ENCODE data around the gene LRRN4. TPM values are rescaled to one million over a fixed set of nuclear protein-coding genes. Genes with fewer than 3 reads are reported as not detected.

The LRRN4 gene
- total RNA-seq, 1 donor from 2014 or later: not detected

DNA sequence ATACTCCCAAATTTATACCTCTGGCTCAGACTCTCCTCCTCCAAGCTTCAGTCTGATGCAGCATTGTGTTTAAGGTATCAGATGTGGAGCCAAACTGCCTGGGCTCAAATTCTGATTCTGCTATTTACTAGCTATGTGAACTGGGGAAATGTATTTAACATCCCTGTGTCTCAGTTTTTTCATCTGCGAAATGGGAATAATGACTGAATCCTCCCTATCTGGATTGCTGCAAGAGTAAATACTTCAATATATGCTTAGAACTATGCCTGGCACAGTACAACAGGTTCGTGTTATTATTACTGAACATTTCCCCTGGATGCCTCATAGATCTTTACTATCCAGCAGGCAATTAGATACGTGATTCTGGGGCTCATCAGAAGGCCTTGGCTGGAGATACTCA lies 5.5 kb downstream of the LRRN4 start:
- DNase-seq: no peak
- Mint-ChIP-seq H3K27me3 (ENCODE audit: unreplicated experiment) (peaks cover 12% of the 10 kb centered on the region), H3K4me1 (ENCODE audit: low read depth, unreplicated experiment) (no peaks in the 10 kb centered on the region)

DNA sequence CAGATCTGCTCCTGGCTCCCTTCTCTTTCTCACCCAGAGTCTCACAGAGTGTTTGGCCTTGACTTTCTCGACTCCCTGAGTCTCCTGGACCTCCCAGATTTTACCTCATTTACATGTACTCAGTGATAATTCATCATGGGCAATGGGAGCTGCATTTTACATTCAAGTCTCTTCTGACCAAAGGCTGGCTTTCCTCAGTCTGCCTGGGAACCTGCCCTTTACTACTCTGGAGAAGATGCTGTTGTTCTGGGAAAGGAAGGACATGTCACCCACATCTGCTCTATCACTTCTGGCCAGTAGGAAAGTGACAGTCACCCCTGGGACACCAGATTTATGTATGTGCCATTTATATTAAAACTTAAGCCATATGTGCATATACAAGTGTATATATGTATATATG lies 7.4 kb downstream of the LRRN4 start:
- H3K27me3 Mint-ChIP-seq (ENCODE audit: unreplicated experiment): peaks cover 8% of the 10 kb centered on the region
- DNase-seq: no peak
- TF ChIP-seq, protein P1, sequence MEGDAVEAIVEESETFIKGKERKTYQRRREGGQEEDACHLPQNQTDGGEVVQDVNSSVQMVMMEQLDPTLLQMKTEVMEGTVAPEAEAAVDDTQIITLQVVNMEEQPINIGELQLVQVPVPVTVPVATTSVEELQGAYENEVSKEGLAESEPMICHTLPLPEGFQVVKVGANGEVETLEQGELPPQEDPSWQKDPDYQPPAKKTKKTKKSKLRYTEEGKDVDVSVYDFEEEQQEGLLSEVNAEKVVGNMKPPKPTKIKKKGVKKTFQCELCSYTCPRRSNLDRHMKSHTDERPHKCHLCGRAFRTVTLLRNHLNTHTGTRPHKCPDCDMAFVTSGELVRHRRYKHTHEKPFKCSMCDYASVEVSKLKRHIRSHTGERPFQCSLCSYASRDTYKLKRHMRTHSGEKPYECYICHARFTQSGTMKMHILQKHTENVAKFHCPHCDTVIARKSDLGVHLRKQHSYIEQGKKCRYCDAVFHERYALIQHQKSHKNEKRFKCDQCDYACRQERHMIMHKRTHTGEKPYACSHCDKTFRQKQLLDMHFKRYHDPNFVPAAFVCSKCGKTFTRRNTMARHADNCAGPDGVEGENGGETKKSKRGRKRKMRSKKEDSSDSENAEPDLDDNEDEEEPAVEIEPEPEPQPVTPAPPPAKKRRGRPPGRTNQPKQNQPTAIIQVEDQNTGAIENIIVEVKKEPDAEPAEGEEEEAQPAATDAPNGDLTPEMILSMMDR (IDR thresholded peaks at IDR 0.05; ENCODE audit: partially characterized antibody, unreplicated experiment): no peak
- no peak overlapping the region for H3K27ac Mint-ChIP-seq (ENCODE audit: unreplicated experiment)
- H3K9me3 Mint-ChIP-seq (ENCODE audit: unreplicated experiment): peaks cover 1% of the 10 kb centered on the region
- no peaks in the 10 kb centered on the region for H3K4me1 Mint-ChIP-seq (ENCODE audit: low read depth, unreplicated experiment)
- no peak overlapping the region for H3K4me3 Mint-ChIP-seq (ENCODE audit: unreplicated experiment)
- H3K36me3 Mint-ChIP-seq (ENCODE audit: unreplicated experiment): no peaks in the 10 kb centered on the region

More for the DNA sequence above, 5.5 kb downstream of the LRRN4 start:
- Mint-ChIP-seq H3K4me3 (ENCODE audit: unreplicated experiment) (no peak overlapping the region), H3K27ac (ENCODE audit: unreplicated experiment) (no peak overlapping the region), H3K9me3 (ENCODE audit: unreplicated experiment) (peaks cover 1% of the 10 kb centered on the region), H3K36me3 (ENCODE audit: unreplicated experiment) (peaks cover 7% of the 10 kb centered on the region)
- TF ChIP-seq, protein P1 (IDR thresholded peaks at IDR 0.05; ENCODE audit: partially characterized antibody, unreplicated experiment): no peak

DNA sequence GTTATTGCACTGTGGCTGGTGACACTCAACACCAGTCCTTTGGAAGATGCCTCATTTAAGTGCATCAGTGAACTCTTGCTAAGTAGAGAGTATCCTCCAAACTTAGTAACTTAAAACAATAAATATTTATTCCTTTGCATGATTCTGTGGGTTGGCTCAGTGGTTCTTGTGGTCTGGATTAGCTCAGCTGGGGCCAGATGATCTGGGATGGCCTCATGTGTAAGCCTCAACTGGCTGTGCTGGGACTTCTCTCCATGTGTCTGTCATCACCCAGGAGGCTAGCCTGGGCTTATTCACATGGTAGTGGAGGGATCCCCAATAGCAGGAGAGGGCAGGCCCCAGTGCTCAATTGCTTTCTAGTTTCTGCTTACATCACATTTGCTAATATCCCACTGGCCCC lies 8.3 kb downstream of the LRRN4 start:
- peaks cover 1% of the 10 kb centered on the region for H3K9me3 Mint-ChIP-seq (ENCODE audit: unreplicated experiment)

DNA sequence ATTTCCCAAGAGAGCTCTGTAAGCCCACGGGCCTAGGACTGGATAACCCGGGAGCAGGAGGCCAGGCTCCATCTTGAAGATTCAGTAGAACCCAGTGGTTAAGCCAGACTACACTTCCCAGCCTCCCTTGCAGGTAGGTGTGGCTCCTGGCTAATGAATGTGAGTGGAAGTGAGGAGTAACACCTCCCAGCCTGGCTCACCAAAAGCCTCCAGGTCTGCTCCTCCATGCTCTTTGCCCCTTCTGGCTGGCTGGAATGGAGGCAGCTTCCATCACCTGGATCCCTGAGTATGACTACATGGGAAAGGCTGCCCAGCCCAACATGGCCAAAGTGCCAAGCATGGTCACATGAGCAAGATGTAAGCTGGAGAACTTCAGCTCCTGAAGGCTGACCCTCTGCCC lies 9.7 kb downstream of the LRRN4 start:
- peaks cover 1% of the 10 kb centered on the region for H3K9me3 Mint-ChIP-seq (ENCODE audit: unreplicated experiment)
- TF ChIP-seq, protein P1 (IDR thresholded peaks at IDR 0.05; ENCODE audit: partially characterized antibody, unreplicated experiment): no peak
- H3K27me3 Mint-ChIP-seq (ENCODE audit: unreplicated experiment): peaks cover 1% of the 10 kb centered on the region
- H3K4me3 Mint-ChIP-seq (ENCODE audit: unreplicated experiment): no peak overlapping the region
- DNase-seq: no peak
- no peak overlapping the region for H3K27ac Mint-ChIP-seq (ENCODE audit: unreplicated experiment)
- no peaks in the 10 kb centered on the region for H3K36me3 Mint-ChIP-seq (ENCODE audit: unreplicated experiment)
- H3K4me1 Mint-ChIP-seq (ENCODE audit: low read depth, unreplicated experiment): no peaks in the 10 kb centered on the region

More for the DNA sequence above, 8.3 kb downstream of the LRRN4 start:
- Mint-ChIP-seq H3K36me3 (ENCODE audit: unreplicated experiment) (no peaks in the 10 kb centered on the region), H3K27ac (ENCODE audit: unreplicated experiment) (no peak overlapping the region), H3K4me1 (ENCODE audit: low read depth, unreplicated experiment) (no peaks in the 10 kb centered on the region), H3K4me3 (ENCODE audit: unreplicated experiment) (no peak overlapping the region), H3K27me3 (ENCODE audit: unreplicated experiment) (peaks cover 8% of the 10 kb centered on the region)
- TF ChIP-seq, protein P1 (IDR thresholded peaks at IDR 0.05; ENCODE audit: partially characterized antibody, unreplicated experiment): no peak
- DNase-seq: no peak

DNA sequence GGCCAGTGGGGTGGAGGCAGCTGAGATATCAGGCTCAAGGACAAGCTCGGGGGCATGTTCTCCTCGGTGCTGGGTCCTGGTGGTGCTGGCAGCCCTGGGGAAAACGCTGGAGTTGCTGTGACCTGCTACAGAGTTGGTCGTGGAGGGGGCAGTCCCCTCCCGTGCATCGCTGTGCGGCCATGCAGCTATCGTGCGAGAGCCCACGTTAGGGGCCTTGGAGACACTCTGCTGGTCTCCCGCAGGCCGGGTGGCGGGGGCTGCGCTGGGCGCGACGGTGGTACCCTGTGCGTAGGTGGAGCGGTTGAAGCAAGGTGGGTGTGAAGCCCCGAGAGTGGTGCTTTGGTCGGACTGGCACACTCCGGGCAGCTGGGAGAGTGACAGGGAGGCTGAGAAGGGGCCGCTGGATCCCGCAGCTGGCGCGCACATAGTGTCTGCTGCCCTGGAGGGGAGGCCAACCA lies 12.0 kb downstream of the LRRN4 start:
- Mint-ChIP-seq H3K27me3 (ENCODE audit: unreplicated experiment) (peaks cover 1% of the 10 kb centered on the region), H3K4me1 (ENCODE audit: low read depth, unreplicated experiment) (no peaks in the 10 kb centered on the region), H3K36me3 (ENCODE audit: unreplicated experiment) (no peaks in the 10 kb centered on the region), H3K4me3 (ENCODE audit: unreplicated experiment) (no peak overlapping the region), H3K27ac (ENCODE audit: unreplicated experiment) (no peak overlapping the region), H3K9me3 (ENCODE audit: unreplicated experiment) (no peaks in the 10 kb centered on the region)
- no peak for DNase-seq
- TF ChIP-seq, protein P1 (IDR thresholded peaks at IDR 0.05; ENCODE audit: partially characterized antibody, unreplicated experiment): no peak
